Measurements from ENCODE around the gene ITGA6. TPM values are rescaled to one million over a fixed set of nuclear protein-coding genes. Genes with fewer than 3 reads are reported as not detected.

ITGA6 gene
- total RNA-seq, 1 donor from 2014 or later: 0.81 TPM

DNA sequence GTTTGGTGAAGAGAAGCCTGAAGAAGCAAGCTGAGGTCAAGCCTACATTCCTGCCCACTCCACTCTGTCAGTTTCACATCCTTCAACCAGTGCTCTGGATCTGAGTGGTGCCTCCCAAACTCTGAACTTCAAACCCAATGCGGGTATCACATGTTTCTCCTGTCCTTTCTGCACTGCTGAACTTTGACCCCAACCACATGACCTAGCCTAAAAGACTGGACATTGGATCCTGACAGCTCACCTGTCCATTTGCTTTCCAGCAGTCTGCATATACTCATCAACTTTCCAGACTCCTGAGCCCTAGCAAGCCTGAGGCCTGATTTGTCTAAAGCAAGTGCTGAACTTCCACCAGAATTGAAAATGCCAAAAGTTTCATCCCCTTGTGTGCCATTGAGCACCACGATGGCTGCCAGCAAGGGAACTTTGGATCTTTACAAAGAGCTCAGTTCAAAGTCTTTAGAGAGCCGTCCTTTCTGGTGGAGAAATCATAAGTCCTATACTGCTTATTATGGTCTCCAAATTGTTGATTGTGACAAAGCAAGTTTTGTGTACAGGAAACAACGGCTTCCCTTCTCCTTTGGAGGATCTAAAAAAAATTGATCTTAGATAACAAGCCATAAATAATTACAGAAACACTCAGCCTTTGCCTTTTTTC is 37.6 kb upstream of the ITGA6 start:
- Mint-ChIP-seq H3K4me1 (ENCODE audit: low read depth, unreplicated experiment) (no peaks in the 10 kb centered on the region), H3K36me3 (ENCODE audit: unreplicated experiment) (no peaks in the 10 kb centered on the region), H3K4me3 (ENCODE audit: unreplicated experiment) (no peak overlapping the region), H3K27ac (ENCODE audit: unreplicated experiment) (no peak overlapping the region), H3K9me3 (ENCODE audit: unreplicated experiment) (no peaks in the 10 kb centered on the region), H3K27me3 (ENCODE audit: unreplicated experiment) (no peaks in the 10 kb centered on the region)
- no peak for DNase-seq
- TF ChIP-seq CTCF (IDR thresholded peaks at IDR 0.05; ENCODE audit: partially characterized antibody, unreplicated experiment): no peak

GRCh38 chr2:172394002-172394401 is 33.4 kb upstream of the ITGA6 start:
- TF ChIP-seq CTCF (IDR thresholded peaks at IDR 0.05; ENCODE audit: partially characterized antibody, unreplicated experiment): no peak
- no peaks in the 10 kb centered on the region for H3K4me1 Mint-ChIP-seq (ENCODE audit: low read depth, unreplicated experiment)
- H3K27me3 Mint-ChIP-seq (ENCODE audit: unreplicated experiment): no peaks in the 10 kb centered on the region
- no peak for DNase-seq
- H3K4me3 Mint-ChIP-seq (ENCODE audit: unreplicated experiment): no peak overlapping the region
- no peaks in the 10 kb centered on the region for H3K9me3 Mint-ChIP-seq (ENCODE audit: unreplicated experiment)
- no peaks in the 10 kb centered on the region for H3K36me3 Mint-ChIP-seq (ENCODE audit: unreplicated experiment)
- H3K27ac Mint-ChIP-seq (ENCODE audit: unreplicated experiment): no peak overlapping the region

- Mint-ChIP-seq H3K36me3 (ENCODE audit: unreplicated experiment) (no peaks in the 10 kb centered on the region), H3K4me1 (ENCODE audit: low read depth, unreplicated experiment) (no peaks in the 10 kb centered on the region), H3K4me3 (ENCODE audit: unreplicated experiment) (no peak overlapping the region), H3K27ac (ENCODE audit: unreplicated experiment) (no peak overlapping the region), H3K9me3 (ENCODE audit: unreplicated experiment) (no peaks in the 10 kb centered on the region), H3K27me3 (ENCODE audit: unreplicated experiment) (no peaks in the 10 kb centered on the region)
- TF ChIP-seq CTCF (IDR thresholded peaks at IDR 0.05; ENCODE audit: partially characterized antibody, unreplicated experiment): no peak
- DNase-seq: no peak
Measured at GRCh38 chr2:172395503-172395902, 31.9 kb upstream of the ITGA6 start.

GRCh38 chr2:172397148-172397834 is 30.1 kb upstream of the ITGA6 start:
- no peaks in the 10 kb centered on the region for H3K27me3 Mint-ChIP-seq (ENCODE audit: unreplicated experiment)
- DNase-seq: no peak
- no peaks in the 10 kb centered on the region for H3K36me3 Mint-ChIP-seq (ENCODE audit: unreplicated experiment)
- H3K4me3 Mint-ChIP-seq (ENCODE audit: unreplicated experiment): no peak overlapping the region
- no peak for TF ChIP-seq CTCF (IDR thresholded peaks at IDR 0.05; ENCODE audit: partially characterized antibody, unreplicated experiment)
- H3K27ac Mint-ChIP-seq (ENCODE audit: unreplicated experiment): no peak overlapping the region
- H3K4me1 Mint-ChIP-seq (ENCODE audit: low read depth, unreplicated experiment): no peaks in the 10 kb centered on the region
- no peaks in the 10 kb centered on the region for H3K9me3 Mint-ChIP-seq (ENCODE audit: unreplicated experiment)

DNA sequence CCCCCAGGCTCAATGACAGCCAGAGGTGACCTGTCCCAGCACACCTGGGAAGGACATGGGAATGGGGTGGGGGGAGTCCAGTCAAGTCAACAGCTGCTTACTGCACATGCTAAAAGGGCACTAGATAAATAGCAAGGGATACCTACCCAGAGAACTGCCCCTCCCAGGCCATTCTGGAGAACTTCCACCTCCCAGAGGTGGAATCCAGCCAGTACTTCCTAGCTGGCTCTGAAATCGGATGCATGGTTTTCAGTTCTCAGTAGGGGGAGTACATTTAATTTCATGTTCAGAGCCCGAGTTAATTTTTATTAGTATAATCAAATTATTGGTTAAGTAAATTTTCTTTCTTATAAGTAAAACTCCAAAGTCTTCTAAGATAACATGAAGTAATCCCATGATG is 28.9 kb upstream of the ITGA6 start:
- H3K4me1 Mint-ChIP-seq (ENCODE audit: low read depth, unreplicated experiment): no peaks in the 10 kb centered on the region
- peaks cover 2% of the 10 kb centered on the region for H3K27me3 Mint-ChIP-seq (ENCODE audit: unreplicated experiment)
- H3K36me3 Mint-ChIP-seq (ENCODE audit: unreplicated experiment): no peaks in the 10 kb centered on the region
- no peaks in the 10 kb centered on the region for H3K9me3 Mint-ChIP-seq (ENCODE audit: unreplicated experiment)
- no peak for TF ChIP-seq CTCF (IDR thresholded peaks at IDR 0.05; ENCODE audit: partially characterized antibody, unreplicated experiment)
- no peak for DNase-seq
- no peak overlapping the region for H3K4me3 Mint-ChIP-seq (ENCODE audit: unreplicated experiment)
- no peak overlapping the region for H3K27ac Mint-ChIP-seq (ENCODE audit: unreplicated experiment)

Data from glutamatergic neuron (in vitro differentiated cells).